ENCODE results near the gene ERP29. TPM values are rescaled to one million over a fixed set of nuclear protein-coding genes. Genes with fewer than 3 reads are reported as not detected.
"Not testable (repeated sequence)": the region's sequence is repeated elsewhere in the genome, so short reads cannot be mapped to it uniquely, and the experiment has no call there.

The ERP29 gene
- total and polyA plus RNA-seq, 9 donors = 28.1 to 169 (median 71.4) TPM

DNA sequence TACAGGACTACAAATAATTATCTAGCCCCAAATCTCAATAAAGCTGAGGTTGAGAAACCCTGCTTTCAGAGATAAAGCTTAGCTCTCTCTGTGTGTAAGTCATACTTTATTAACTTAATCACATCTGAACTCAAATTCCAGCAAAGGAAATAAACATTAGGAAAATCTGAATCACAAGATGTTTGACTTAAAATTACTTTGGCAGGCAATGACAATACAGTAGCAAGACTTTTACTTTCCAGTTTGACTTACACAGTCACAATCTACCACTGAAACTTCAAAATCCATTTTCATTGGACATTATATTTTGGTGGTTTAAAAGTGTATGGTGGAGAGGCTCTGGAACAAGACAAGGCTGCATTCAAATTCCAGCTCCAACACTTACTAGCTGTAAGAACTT is 11.7 kb upstream of the ERP29 start:
- DNase-seq = no peak
- Histone ChIP-seq H3K27me3 (no peaks in the 10 kb centered on the region), H3K27ac (no peak overlapping the region), H3K4me3 (no peak overlapping the region), H3K36me3 (no peaks in the 10 kb centered on the region), H3K4me1 (ENCODE audit: insufficient read depth) (no peaks in the 10 kb centered on the region), H3K9me3 (no peaks in the 10 kb centered on the region)
- intact Hi-C loops (cut with DNase I) = no loop called here
- no peak for TF ChIP-seq POLR2A (IDR thresholded peaks at IDR 0.05)

DNA sequence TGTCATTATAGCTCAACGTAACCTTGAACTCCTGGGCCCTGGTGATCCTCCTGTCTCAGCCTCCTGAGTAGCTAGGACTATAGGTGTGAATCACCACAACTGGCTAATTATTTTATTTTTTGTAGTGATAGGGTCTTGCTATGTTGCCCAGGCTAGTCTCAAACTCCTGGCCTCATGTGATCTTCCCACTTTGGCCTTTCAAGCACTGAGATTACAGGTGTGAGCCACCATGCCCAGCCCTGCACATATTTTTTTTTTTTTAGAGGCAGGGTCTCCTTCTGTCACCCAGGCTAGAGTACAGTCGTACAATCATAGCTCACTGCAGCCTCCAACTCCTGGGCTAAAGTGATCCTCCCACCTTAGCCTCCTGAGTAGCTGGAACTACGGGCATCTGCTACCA is 9.2 kb upstream of the ERP29 start:
- Histone ChIP-seq H3K4me3 (no peak overlapping the region), H3K36me3 (no peaks in the 10 kb centered on the region), H3K9me3 (no peaks in the 10 kb centered on the region), H3K4me1 (ENCODE audit: insufficient read depth) (no peaks in the 10 kb centered on the region), H3K27ac (no peak overlapping the region), H3K27me3 (no peaks in the 10 kb centered on the region)
- no peak for DNase-seq
- TF ChIP-seq EP300 (IDR thresholded peaks at IDR 0.05) (no peak), POLR2A (IDR thresholded peaks at IDR 0.05) (no peak), CTCF (IDR thresholded peaks at IDR 0.05) (no peak)
- WGBS, 3 donors = 96% methylated on average over 3 of the region's 3 CpGs
- intact Hi-C loops (cut with DNase I) = no loop called here

DNA sequence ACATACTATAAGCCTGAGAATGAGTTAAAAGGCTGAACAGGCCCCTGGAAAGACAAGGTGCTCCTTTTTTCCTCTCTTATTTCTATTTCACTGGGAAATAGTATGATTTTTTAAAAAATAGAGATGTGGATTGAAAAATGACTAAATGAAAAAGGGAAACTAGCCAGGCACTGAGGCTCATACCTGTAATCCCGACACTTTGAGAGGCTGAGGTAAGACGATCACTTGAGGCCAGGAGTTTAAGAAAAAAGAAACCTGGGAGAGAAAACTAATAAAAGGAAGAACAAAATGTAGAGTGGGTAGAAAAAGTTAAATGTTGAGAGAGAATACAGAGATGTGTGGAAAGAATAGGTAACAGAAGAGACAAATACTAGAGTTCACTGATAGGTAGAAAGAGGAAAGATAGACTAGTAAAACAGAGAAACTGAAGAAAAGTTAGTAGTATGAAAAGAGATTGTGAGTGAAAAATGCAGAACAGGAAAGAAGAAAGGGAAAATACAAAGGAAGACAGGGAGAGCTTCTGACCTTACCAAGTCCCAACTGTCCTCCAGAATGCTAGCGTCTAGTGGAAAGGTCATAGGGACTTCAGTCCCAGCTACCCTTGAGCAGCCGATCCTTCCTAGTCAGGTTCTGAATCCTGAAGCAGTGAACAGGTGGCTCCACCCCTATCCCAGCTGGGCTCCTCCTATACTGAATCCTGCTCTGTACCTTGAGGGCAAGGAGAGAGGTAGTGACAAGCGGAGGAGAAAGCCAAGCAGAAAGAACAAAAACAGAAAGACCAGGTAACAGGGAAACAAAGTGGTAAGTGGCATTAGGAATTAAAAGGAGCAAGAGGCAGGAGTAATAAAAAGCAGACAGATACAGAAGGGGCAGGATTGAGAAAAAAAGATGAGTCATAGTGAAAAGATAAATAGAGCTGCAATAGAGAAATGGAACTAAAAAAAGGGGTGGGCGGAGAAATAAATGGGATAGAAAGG is 7.5 kb upstream of the ERP29 start:
- Histone ChIP-seq H3K36me3 (no peaks in the 10 kb centered on the region), H3K9me3 (no peaks in the 10 kb centered on the region), H3K27ac (no peak overlapping the region), H3K4me1 (ENCODE audit: insufficient read depth) (no peaks in the 10 kb centered on the region), H3K27me3 (no peaks in the 10 kb centered on the region), H3K4me3 (no peak overlapping the region)
- DNase-seq = no peak
- 77 to 84% (median 83%) methylated on average over 6 of the region's 6 CpGs for WGBS, 3 donors
- TF ChIP-seq POLR2A (IDR thresholded peaks at IDR 0.05) (no peak), EP300 (IDR thresholded peaks at IDR 0.05) (no peak)
- intact Hi-C loops (cut with DNase I) = no loop called here

DNA sequence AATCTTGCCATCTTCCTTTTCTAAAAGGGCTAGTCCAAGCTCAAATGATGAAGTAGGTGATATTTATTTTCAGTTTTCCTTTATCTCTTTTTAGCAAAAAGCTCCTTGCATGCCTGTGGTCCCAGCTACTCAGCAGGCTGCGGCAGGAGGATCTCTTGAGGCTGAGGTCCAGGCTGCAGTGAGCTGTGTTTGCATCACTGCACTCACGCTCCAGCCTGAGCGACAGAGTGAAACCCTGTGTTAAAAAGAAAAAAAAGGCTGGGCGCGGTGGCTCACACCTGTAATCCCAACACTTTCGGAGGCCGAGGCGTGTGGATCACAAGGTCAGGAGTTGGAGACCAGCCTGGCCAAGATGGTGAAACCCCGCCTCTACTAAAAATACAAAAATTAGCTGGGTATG is 5.3 kb upstream of the ERP29 start:
- H3K4me1 ChIP-seq (ENCODE audit: insufficient read depth) = peaks cover 9% of the 10 kb centered on the region
- no peaks in the 10 kb centered on the region for H3K9me3 ChIP-seq
- H3K4me3 ChIP-seq = no peak overlapping the region
- TF ChIP-seq EP300 (IDR thresholded peaks at IDR 0.05) = no peak
- no peak for TF ChIP-seq POLR2A (IDR thresholded peaks at IDR 0.05)
- no peak for TF ChIP-seq CTCF (IDR thresholded peaks at IDR 0.05)
- WGBS, 3 donors = 87 to 91% (median 91%) methylated on average over 9 of the region's 9 CpGs
- H3K27me3 ChIP-seq = no peaks in the 10 kb centered on the region
- intact Hi-C loops (cut with DNase I) = no loop called here
- no peaks in the 10 kb centered on the region for H3K36me3 ChIP-seq
- no peak for DNase-seq
- no peak overlapping the region for H3K27ac ChIP-seq

DNA sequence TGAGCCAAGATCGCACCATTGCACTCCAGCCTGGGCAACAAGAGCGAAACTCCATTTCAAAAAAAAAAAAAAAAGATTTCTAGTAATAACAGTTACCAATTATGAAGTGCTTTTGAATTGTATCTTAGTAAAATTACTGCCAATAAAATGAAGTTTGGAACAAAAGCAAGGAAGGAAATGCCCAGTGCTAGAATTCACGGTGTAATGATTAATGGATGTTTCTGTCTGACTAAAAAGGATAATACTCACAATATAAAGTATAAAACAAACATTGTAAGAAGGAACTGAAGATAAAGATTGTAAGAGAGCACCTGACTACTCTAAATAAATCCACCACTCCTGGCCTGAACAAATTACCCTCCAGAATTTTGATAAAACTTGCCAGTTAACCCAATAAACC is 4.3 kb upstream of the ERP29 start:
- no peaks in the 10 kb centered on the region for H3K9me3 ChIP-seq
- TF ChIP-seq POLR2A (IDR thresholded peaks at IDR 0.05) (no peak), EP300 (IDR thresholded peaks at IDR 0.05) (no peak), CTCF (IDR thresholded peaks at IDR 0.05) (no peak)
- H3K4me3 ChIP-seq = no peak overlapping the region
- no peak for DNase-seq
- intact Hi-C loops (cut with DNase I) = no loop called here
- H3K36me3 ChIP-seq = no peaks in the 10 kb centered on the region
- H3K27ac ChIP-seq = no peak overlapping the region
- H3K27me3 ChIP-seq = no peaks in the 10 kb centered on the region
- H3K4me1 ChIP-seq (ENCODE audit: insufficient read depth) = peaks cover 9% of the 10 kb centered on the region
- WGBS, 3 donors = 68 to 84% (median 78%) methylated on average over 3 of the region's 3 CpGs

GRCh38 chr12:112009596-112009995 is 3.6 kb upstream of the ERP29 start:
- H3K4me1 ChIP-seq (ENCODE audit: insufficient read depth) = peaks cover 14% of the 10 kb centered on the region
- H3K27me3 ChIP-seq; H3K9me3 ChIP-seq; intact Hi-C loops (cut with DNase I); H3K27ac ChIP-seq; DNase-seq; H3K36me3 ChIP-seq; H3K4me3 ChIP-seq: not testable (repeated sequence)
- WGBS, 3 donors = 76 to 82% (median 81%) methylated on average over 3 of the region's 3 CpGs
